Choroid plexus epithelial cell (primary cell): ENCODE data around the gene PLCE1.

Experiments used
- DNase-seq: peaks from one replicate; pipeline ENCODE4 v3.0.0-alpha.2; 2010; ENCODE audit warnings: low read depth
- H3K4me3 ChIP-seq: 2 replicates; pipeline ENCODE4 v1.5.1; 2011; ENCODE audit warnings: low read depth, mild to moderate bottlenecking, control low read depth, low read length, moderate library complexity
- CTCF ChIP-seq: conservative IDR thresholded peaks from 2 replicates; pipeline ENCODE4 v1.5.1; 2011; ENCODE audit warnings: low read depth, mild to moderate bottlenecking, control low read depth, inconsistent platforms, low read length, moderate library complexity

PLCE1 gene

GRCh38 chr10:93973748-93974445 lies 19.8 kb upstream of the PLCE1 start:
- no peak for DNase-seq
- H3K4me3 ChIP-seq, result no peak overlapping the region
- no peak for TF ChIP-seq CTCF

GRCh38 chr10:93977442-93977841 lies 16.3 kb upstream of the PLCE1 start:
- TF ChIP-seq CTCF, result no peak
- DNase-seq, result no peak
- H3K4me3 ChIP-seq, result no peak overlapping the region

GRCh38 chr10:93980486-93980885 lies 13.2 kb upstream of the PLCE1 start:
- DNase-seq, result no peak
- TF ChIP-seq CTCF, result no peak

GRCh38 chr10:93991114-93991513 lies 2.6 kb upstream of the PLCE1 start:
- DNase-seq, result no peak
- H3K4me3 ChIP-seq, result no peak overlapping the region
- TF ChIP-seq CTCF, result no peak

More at GRCh38 chr10:93980486-93980885, 13.2 kb upstream of the PLCE1 start:
- H3K4me3 ChIP-seq, result no peak overlapping the region

GRCh38 chr10:93991596-93992284 lies 2.0 kb upstream of the PLCE1 start:
- peak; percentile 73 for DNase-seq
- peak overlapping the region; percentile 28 for H3K4me3 ChIP-seq
- TF ChIP-seq CTCF, result no peak

- H3K4me3 ChIP-seq, result no peak overlapping the region
- peak; percentile 58 for DNase-seq
- peak; percentile 45 for TF ChIP-seq CTCF
Measured at GRCh38 chr10:93992400-93993030, 1.2 kb upstream of the PLCE1 start.

- peak overlapping the region; percentile 76 for H3K4me3 ChIP-seq
- DNase-seq, result no peak
- no peak for TF ChIP-seq CTCF
Measured at GRCh38 chr10:93993414-93993781, 333 bp upstream of the PLCE1 start.
